Stimulated activated CD8-positive, alpha-beta memory T cell treated with anti-CD3 and anti-CD28 coated beads, Interleukin-7, amount 100 ng/mL, for 24 hours (primary cell): Measurements from ENCODE around the gene SHMT2.

Experiments
- DNase-seq: peaks from one replicate; pipeline ENCODE4 v3.0.0-alpha.2; 2020; ENCODE audit warnings: low read depth

The SHMT2 gene

GRCh38 chr12:57198329-57198728 lies 31.2 kb upstream of the SHMT2 start:
- no peak for DNase-seq

GRCh38 chr12:57199191-57199590 lies 30.3 kb upstream of the SHMT2 start:
- DNase-seq = no peak

- DNase-seq = no peak
Observed at GRCh38 chr12:57200497-57200896, 29.0 kb upstream of the SHMT2 start.

DNA sequence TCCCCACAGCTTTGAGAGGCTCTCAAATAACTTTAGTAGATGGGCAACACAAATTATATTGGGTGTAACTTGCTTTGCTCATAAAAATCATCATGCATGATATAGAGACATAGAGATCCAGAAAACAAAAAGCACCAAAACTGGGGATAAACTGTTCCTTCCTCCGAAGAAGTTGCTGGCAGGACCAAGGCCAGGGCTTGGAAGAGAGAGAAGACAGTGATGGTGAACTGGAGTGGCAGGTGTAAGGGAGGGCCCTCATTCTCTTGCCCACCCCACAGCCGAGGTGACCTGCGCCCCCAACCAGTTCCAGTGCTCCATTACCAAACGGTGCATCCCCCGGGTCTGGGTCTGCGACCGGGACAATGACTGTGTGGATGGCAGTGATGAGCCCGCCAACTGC lies 28.3 kb upstream of the SHMT2 start:
- no peak for DNase-seq

- no peak for DNase-seq
Observed at GRCh38 chr12:57201631-57202030, 27.9 kb upstream of the SHMT2 start.

DNA sequence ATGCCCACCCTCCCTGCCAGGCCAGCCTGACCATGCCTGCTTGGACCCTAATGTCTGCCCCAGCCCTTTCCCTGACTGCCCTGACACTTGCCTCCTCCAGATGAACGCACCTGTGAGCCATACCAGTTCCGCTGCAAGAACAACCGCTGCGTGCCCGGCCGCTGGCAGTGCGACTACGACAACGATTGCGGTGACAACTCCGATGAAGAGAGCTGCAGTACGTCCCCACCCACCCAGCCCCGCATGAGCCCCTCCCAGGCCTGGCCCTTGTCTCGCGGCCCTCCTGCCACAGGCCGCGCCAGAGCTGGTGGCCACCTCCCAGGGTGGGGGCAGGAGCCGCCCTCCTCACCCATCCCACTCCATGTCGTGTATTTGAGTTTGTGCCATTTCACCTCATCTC lies 27.2 kb upstream of the SHMT2 start:
- no peak for DNase-seq

- DNase-seq = no peak
Observed at GRCh38 chr12:57203201-57203600, 26.3 kb upstream of the SHMT2 start.

DNA sequence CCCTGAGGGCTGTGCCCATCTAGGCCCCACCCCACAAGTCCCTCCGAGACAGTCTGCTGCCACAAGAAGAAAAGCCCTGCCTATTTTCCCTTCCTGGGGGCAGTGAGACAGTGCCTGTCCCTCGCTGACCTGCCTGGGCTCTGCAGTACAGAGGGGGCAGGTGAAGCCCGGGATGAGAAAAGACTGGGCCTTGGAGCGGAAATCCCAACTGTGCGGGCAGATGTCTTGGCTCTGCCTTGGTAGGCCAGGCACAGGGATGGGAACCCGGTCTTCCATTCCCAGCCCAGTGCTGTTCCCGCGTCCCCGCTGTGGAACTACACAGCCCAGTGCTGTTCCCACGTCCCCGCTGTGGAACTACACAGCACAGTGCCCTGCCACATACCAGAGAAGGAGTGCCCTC lies 25.7 kb upstream of the SHMT2 start:
- no peak for DNase-seq

DNA sequence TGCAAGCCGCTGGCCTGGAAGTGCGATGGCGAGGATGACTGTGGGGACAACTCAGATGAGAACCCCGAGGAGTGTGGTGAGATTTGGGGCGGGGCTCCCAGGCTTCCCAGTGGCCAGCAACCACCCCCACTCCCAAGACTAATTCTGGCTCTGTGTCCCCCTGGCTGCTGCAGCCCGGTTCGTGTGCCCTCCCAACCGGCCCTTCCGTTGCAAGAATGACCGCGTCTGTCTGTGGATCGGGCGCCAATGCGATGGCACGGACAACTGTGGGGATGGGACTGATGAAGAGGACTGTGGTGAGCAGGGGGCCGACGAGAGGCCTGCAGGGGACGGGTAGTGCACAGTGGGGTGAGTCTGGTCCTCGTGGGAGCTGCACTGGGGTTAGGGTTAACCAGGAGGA lies 25.1 kb upstream of the SHMT2 start:
- no peak for DNase-seq

DNA sequence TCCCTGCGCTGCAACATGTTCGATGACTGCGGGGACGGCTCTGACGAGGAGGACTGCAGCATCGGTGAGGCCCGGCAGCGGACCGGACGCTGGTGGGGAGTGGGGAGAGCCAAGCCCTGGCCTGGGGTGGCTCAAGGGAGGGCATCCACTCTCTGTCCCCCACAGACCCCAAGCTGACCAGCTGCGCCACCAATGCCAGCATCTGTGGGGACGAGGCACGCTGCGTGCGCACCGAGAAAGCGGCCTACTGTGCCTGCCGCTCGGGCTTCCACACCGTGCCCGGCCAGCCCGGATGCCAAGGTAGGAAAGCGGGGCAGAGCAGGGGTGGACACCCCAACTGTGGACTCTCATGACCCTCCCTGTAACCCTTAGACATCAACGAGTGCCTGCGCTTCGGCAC lies 24.3 kb upstream of the SHMT2 start:
- no peak for DNase-seq

DNA sequence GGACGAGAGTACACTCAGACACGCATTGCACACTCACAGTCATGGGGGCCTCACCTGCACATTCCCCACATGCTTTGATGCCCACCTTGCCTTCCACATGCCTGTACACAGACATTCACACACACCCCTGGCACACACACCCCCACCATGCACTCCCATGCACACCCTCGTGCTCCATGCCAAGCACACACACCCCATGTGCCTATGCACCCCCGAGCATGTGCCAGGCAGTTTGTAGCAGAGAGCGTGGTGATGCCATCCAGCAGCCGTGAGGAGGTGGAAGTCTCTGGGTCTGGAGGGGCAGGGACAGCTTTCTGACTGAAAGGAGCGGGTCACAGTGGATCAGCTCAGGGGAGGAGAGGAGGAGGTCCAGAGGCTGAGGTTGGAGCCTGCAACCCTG lies 23.6 kb upstream of the SHMT2 start:
- DNase-seq = no peak

DNA sequence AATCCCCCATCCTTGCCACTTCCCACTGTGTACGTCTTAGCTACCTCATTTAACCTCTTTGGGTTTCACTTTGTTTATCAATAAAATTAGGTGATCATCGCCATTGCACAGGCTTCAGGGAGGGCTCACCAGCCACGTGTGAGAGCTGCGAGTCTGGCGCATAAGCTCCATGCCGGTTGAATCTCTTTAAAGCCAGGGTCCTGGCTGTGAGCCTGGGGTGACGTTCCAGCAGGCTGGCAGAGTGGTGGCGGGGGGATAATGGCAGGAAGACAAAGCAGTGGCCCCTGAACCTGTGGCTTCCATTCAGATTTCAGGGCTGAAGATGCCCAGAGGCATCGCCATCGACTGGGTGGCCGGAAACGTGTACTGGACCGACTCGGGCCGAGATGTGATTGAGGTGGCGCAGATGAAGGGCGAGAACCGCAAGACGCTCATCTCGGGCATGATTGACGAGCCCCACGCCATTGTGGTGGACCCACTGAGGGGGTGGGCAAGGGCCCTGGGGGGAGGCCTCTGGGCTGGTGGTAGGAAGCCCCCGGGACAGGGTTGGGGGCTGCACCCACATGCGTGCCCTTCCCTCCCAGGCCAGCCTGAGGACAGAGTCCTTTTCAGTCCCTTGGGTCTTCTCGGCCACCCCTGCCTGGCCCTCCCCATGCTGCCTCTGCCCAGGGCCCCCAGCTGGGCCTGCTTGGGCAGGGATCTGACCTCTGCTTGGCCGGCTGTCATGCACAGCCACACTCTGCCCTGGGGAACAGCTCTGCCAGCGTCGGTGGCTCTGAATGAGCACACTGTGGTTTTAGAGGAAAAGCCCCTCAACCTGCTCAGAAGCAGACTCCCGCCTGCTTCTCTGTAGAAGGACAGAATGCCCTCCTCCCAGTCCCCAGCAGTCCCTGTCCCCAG lies 21.5 kb upstream of the SHMT2 start:
- no peak for DNase-seq

DNA sequence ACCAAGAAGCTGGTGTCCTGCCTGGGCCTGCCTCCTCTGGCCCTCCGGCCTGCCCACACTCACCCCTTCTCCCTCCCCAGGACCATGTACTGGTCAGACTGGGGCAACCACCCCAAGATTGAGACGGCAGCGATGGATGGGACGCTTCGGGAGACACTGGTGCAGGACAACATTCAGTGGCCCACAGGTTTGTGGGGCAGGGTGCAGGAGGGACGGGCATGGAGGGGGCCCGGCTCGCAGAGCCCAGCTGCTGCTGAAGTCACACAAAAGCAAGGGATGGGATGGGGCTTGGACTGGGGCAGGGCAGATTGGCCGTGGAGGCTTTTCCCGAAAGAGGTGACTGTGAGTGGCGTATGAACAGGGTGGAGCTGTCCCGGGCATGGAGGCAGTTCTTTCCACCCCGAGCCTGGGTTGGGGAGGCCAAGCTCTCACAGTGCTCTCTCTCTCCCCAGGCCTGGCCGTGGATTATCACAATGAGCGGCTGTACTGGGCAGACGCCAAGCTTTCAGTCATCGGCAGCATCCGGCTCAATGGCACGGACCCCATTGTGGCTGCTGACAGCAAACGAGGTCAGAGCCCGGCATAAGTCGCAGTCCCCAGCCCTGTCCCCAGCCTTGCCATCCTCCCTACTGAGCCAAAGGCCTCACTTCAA lies 20.8 kb upstream of the SHMT2 start:
- no peak for DNase-seq

DNA sequence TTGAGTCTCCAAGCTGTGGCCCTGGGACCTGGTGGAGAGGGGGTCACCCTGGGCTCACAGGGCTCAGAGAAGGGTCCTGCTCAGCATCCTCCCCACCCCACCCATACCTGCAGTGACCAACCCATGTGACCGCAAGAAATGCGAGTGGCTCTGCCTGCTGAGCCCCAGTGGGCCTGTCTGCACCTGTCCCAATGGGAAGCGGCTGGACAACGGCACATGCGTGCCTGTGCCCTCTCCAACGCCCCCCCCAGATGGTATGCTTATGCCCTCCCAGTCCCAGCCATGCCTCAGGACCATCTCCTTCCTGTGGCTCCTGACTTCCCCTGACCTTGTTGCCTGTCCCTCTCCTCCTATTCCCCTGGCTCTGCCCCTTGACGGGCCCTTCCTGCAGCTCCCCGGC lies 19.6 kb upstream of the SHMT2 start:
- no peak for DNase-seq

- DNase-seq = no peak
Observed at GRCh38 chr12:57210461-57210860, 19.1 kb upstream of the SHMT2 start.

- DNase-seq = no peak
Observed at GRCh38 chr12:57210926-57211692, 18.4 kb upstream of the SHMT2 start.

DNA sequence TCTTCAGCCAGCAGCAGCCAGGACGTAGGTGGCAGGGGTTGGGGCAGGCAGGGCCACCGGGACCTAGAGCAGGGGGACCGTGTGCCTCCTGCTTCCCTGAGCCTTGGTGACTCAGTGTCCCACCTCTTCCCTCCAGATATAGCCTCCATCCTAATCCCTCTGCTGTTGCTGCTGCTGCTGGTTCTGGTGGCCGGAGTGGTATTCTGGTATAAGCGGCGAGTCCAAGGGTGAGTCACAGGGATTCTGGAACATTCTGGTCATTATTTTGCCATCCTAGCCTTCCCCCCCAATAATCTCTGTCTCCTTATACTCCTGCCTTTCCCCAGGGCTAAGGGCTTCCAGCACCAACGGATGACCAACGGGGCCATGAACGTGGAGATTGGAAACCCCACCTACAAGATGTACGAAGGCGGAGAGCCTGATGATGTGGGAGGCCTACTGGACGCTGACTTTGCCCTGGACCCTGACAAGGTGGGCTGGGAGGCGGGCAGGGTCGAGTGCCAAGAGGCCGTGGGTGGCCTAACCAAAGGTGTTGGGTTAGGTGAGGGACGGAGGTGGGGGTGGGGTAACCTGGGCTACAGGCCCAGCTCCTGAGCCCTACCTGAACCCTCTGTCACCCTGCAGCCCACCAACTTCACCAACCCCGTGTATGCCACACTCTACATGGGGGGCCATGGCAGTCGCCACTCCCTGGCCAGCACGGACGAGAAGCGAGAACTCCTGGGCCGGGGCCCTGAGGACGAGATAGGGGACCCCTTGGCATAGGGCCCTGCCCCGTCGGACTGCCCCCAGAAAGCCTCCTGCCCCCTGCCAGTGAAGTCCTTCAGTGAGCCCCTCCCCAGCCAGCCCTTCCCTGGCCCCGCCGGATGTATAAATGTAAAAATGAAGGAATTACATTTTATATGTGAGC lies 17.5 kb upstream of the SHMT2 start:
- DNase-seq = no peak

DNA sequence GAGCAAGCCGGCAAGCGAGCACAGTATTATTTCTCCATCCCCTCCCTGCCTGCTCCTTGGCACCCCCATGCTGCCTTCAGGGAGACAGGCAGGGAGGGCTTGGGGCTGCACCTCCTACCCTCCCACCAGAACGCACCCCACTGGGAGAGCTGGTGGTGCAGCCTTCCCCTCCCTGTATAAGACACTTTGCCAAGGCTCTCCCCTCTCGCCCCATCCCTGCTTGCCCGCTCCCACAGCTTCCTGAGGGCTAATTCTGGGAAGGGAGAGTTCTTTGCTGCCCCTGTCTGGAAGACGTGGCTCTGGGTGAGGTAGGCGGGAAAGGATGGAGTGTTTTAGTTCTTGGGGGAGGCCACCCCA lies 16.8 kb upstream of the SHMT2 start:
- DNase-seq = no peak

DNA sequence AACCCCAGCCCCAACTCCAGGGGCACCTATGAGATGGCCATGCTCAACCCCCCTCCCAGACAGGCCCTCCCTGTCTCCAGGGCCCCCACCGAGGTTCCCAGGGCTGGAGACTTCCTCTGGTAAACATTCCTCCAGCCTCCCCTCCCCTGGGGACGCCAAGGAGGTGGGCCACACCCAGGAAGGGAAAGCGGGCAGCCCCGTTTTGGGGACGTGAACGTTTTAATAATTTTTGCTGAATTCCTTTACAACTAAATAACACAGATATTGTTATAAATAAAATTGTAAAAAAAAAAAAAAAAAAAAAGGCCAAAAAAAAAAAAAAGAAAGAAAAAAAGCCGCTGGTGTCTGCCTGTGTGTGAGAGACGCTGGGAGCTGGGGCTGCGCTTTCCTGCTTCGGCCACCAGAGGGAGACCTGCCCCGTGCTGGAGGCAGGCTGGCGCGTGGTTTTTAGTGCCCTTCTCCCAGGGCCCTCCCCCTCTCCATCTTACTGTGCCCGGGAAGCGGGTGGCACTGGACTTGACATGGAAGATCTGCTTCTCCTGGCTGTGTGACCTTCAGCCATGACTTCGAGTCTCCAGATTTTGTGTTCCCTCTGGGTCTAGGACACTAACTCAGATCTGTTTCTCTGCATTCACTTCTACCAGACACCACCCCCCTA lies 16.3 kb upstream of the SHMT2 start:
- DNase-seq = peak; percentile 69

GRCh38 chr12:57213763-57214397 lies 15.6 kb upstream of the SHMT2 start:
- no peak for DNase-seq

GRCh38 chr12:57214398-57214781 lies 15.1 kb upstream of the SHMT2 start:
- peak; percentile 41 for DNase-seq
